NCI-H69 (cell line): ENCODE data around the gene CCNA2.

Experiments used
- DNase-seq: peaks from one replicate; lab custom pipeline; 2025; lab: John Stamatoyannopoulos, UW

The CCNA2 gene

DNA sequence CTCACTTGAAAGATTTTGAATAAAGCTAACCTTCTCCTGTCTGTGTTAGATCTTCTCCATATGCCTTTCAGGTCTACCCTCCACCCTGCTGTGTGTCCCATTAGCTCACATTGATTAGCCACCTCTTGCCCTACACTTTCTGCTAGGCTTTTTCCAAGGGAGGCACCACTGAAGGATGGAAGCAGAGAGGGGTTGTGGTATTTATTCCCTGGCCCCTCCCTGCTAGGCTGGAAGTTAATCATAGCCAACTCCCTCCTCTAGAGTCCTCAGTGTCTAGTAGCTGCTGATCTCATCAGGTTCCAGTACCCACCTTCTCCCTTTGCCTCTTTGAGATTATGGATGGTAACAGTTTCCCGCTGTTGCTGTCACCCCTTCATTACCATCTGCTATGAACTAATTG is 49.8 kb downstream of the CCNA2 start:
- DNase-seq: no peak

GRCh38 chr4:121771869-121772268 is 51.8 kb downstream of the CCNA2 start:
- no peak for DNase-seq

DNA sequence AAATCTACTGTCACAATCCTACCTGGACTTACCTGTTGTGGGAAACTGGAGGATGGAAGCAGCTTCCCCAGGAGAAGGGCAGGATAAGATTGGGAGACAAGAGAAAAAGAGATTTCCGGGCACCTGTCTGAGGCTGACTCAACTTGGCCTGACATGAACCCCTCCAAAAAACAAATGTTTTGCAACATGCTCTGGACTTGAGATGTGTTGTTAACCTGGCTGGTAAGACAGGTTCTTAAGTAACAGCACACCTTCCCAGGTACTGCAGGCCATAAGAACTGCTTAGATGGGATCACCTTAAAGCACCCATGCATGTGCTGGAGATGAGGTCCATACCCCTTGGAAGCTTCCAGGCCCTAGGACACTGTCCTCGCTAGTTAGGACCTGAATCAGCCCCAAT is 54.3 kb downstream of the CCNA2 start:
- DNase-seq: no peak

DNA sequence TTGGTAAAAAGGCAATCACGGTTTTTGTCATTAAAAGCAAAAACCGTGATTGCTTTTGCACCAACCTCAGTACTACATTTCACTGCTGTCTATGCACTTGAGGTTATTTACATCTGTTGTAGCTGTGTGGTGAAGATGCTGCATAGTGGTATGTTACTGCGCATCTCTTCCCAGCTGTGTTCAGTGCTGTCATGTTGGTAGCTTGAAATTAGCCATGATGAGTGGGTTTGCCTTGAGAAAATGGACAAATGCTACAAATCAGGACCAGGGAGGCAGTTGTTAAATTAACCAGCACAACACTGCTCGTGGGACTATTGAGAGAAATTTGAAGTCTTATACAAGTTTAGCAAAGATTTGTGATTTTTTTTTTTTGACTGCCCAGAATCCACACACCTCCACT is 56.5 kb downstream of the CCNA2 start:
- DNase-seq: no peak
